AG09309 (cell line): Measurements from ENCODE around the gene CAPN14.

Experiments
- DNase-seq: peaks from one replicate; pipeline ENCODE4 v3.0.0-alpha.2; 2010; ENCODE audit warnings: low read depth
- H3K4me3 ChIP-seq: 2 replicates; pipeline ENCODE4 v1.5.1; 2011; ENCODE audit warnings: mild to moderate bottlenecking, low read depth, low read length, moderate library complexity; ENCODE audit not compliant: control insufficient read depth
- CTCF ChIP-seq: IDR thresholded peaks from 2 replicates; pipeline ENCODE4 v1.5.1; 2011; ENCODE audit warnings: mild to moderate bottlenecking, low read depth, low read length, inconsistent platforms; ENCODE audit not compliant: insufficient read depth, control insufficient read depth; ENCODE audit errors: missing control alignments

CAPN14 gene

GRCh38 chr2:31125918-31126695 lies 91.2 kb downstream of the CAPN14 start:
- no peak overlapping the region for H3K4me3 ChIP-seq
- no peak for DNase-seq
- TF ChIP-seq CTCF = no peak

GRCh38 chr2:31124904-31125303 lies 92.4 kb downstream of the CAPN14 start:
- no peak for DNase-seq
- TF ChIP-seq CTCF = no peak
- H3K4me3 ChIP-seq = no peak overlapping the region
